Glutamatergic neuron (in vitro differentiated cells): Measurements from ENCODE around the gene IFI44L. TPM values are rescaled to one million over a fixed set of nuclear protein-coding genes. Genes with fewer than 3 reads are reported as not detected.
A peak's percentile ranks its signal among the peaks of the same experiment; 100 is the strongest.

ENCODE experiments used
- DNase-seq: peaks from one replicate; pipeline ENCODE4 v3.0.0; 2022
- H3K27ac Mint-ChIP-seq: one replicate; pipeline ENCODE4 v1.8.0; 2020; ENCODE audit warnings: mild to moderate bottlenecking, mixed read lengths, inconsistent platforms; ENCODE audit not compliant: unreplicated experiment
- H3K27me3 Mint-ChIP-seq: one replicate; pipeline ENCODE4 v1.8.0; 2020; ENCODE audit warnings: mild to moderate bottlenecking, moderate library complexity, mixed read lengths, inconsistent platforms; ENCODE audit not compliant: unreplicated experiment
- H3K36me3 Mint-ChIP-seq: one replicate; pipeline ENCODE4 v1.8.0; 2020; ENCODE audit warnings: mild to moderate bottlenecking, mixed read lengths, inconsistent platforms; ENCODE audit not compliant: unreplicated experiment
- H3K4me1 Mint-ChIP-seq: one replicate; pipeline ENCODE4 v1.8.0; 2020; ENCODE audit warnings: mild to moderate bottlenecking, low read depth, mixed read lengths, inconsistent platforms; ENCODE audit not compliant: unreplicated experiment
- H3K4me3 Mint-ChIP-seq: one replicate; pipeline ENCODE4 v1.8.0; 2020; ENCODE audit warnings: mild to moderate bottlenecking, mixed read lengths, inconsistent platforms; ENCODE audit not compliant: unreplicated experiment
- H3K9me3 Mint-ChIP-seq: one replicate; pipeline ENCODE4 v1.8.0; 2020; ENCODE audit warnings: mild to moderate bottlenecking, moderate library complexity, mixed read lengths, inconsistent platforms; ENCODE audit not compliant: unreplicated experiment
- CTCF ChIP-seq: fragments of 200-600 bp; sonication (generic); IDR thresholded peaks from one replicate; pipeline ENCODE4 v1.5.0; 2021; ENCODE audit not compliant: partially characterized antibody, unreplicated experiment
- total RNA-seq: library from RNA; stranded (reverse); fragmentation: NEBNext Ultra II Directional; extraction: Animal tissue kit (Norgen Biotek cat#: 25700); gene quantifications from one replicate; pipeline ENCODE4 v1.2.1, GENCODE V29; 2021; ENCODE audit not compliant: unreplicated experiment

IFI44L gene
- total RNA-seq, 1 donor from 2014 or later = not detected

GRCh38 chr1:78658901-78659300 is 38.7 kb downstream of the IFI44L start:
- H3K36me3 Mint-ChIP-seq = no peaks in the 10 kb centered on the region
- H3K27ac Mint-ChIP-seq = no peak overlapping the region
- no peak overlapping the region for H3K4me3 Mint-ChIP-seq
- no peaks in the 10 kb centered on the region for H3K9me3 Mint-ChIP-seq
- DNase-seq = no peak
- H3K27me3 Mint-ChIP-seq = no peaks in the 10 kb centered on the region
- no peak for TF ChIP-seq CTCF
- peaks cover 3% of the 10 kb centered on the region for H3K4me1 Mint-ChIP-seq

- no peak for TF ChIP-seq CTCF
- DNase-seq = no peak
- H3K4me1 Mint-ChIP-seq = peaks cover 30% of the 10 kb centered on the region
- no peak overlapping the region for H3K27ac Mint-ChIP-seq
- peaks cover 3% of the 10 kb centered on the region for H3K9me3 Mint-ChIP-seq
- no peak overlapping the region for H3K4me3 Mint-ChIP-seq
- H3K36me3 Mint-ChIP-seq = no peaks in the 10 kb centered on the region
- H3K27me3 Mint-ChIP-seq = peaks cover 4% of the 10 kb centered on the region
Observed at GRCh38 chr1:78663923-78664322, 43.7 kb downstream of the IFI44L start.

DNA sequence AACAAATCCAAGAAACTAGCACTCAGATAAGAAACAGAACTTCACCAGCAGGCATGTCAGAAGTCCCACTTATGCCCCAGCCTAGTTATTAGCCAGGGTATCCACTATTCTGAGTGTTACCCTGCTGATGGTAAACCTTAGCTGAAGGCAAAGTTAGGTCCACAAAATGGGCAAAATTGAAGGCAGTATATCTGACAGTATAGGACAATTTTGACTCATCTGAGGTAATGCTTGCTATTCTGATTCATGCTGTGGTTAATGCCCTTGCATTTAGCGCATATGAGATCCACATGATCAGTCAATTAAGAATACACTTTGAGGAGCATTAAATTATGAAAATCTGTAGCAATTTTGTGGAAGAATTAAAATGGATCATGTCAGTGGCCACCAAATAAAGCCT is 44.5 kb downstream of the IFI44L start:
- H3K36me3 Mint-ChIP-seq = no peaks in the 10 kb centered on the region
- peaks cover 31% of the 10 kb centered on the region for H3K4me1 Mint-ChIP-seq
- no peak overlapping the region for H3K27ac Mint-ChIP-seq
- peaks cover 3% of the 10 kb centered on the region for H3K9me3 Mint-ChIP-seq
- no peak for TF ChIP-seq CTCF
- no peak overlapping the region for H3K4me3 Mint-ChIP-seq
- no peak for DNase-seq
- H3K27me3 Mint-ChIP-seq = peaks cover 4% of the 10 kb centered on the region

GRCh38 chr1:78665809-78666208 is 45.6 kb downstream of the IFI44L start:
- peak overlapping the region; percentile 21 for H3K27ac Mint-ChIP-seq
- no peak for TF ChIP-seq CTCF
- peak; percentile 22 for DNase-seq
- no peak overlapping the region for H3K4me3 Mint-ChIP-seq
- H3K9me3 Mint-ChIP-seq = peaks cover 3% of the 10 kb centered on the region
- H3K27me3 Mint-ChIP-seq = peaks cover 4% of the 10 kb centered on the region
- H3K4me1 Mint-ChIP-seq = peaks cover 31% of the 10 kb centered on the region
- H3K36me3 Mint-ChIP-seq = no peaks in the 10 kb centered on the region

- no peak overlapping the region for H3K4me3 Mint-ChIP-seq
- DNase-seq = no peak
- peak overlapping the region; percentile 85 for H3K27ac Mint-ChIP-seq
- peaks cover 35% of the 10 kb centered on the region for H3K4me1 Mint-ChIP-seq
- peaks cover 4% of the 10 kb centered on the region for H3K27me3 Mint-ChIP-seq
- H3K9me3 Mint-ChIP-seq = peaks cover 4% of the 10 kb centered on the region
- H3K36me3 Mint-ChIP-seq = no peaks in the 10 kb centered on the region
- TF ChIP-seq CTCF = no peak
Observed at GRCh38 chr1:78667939-78668338, 47.7 kb downstream of the IFI44L start.
